ENCODE measurements around the gene MRPL37. TPM values are rescaled to one million over a fixed set of nuclear protein-coding genes. Genes with fewer than 3 reads are reported as not detected.

Gene MRPL37
- total and polyA plus RNA-seq, 4 donors, result 24.6 to 65.1 (median 57.8) TPM

- Histone ChIP-seq H3K27ac (ENCODE audit: low read depth, low read length) (no peak overlapping the region), H3K27me3 (ENCODE audit: control insufficient read depth, insufficient read depth, low read length) (no peaks in the 10 kb centered on the region), H3K9me3 (ENCODE audit: control insufficient read depth, insufficient read depth, low read length) (no peaks in the 10 kb centered on the region), H3K4me1 (ENCODE audit: control insufficient read depth, insufficient read depth, low read length) (peaks cover 20% of the 10 kb centered on the region), H3K4me3 (ENCODE audit: low read depth, low read length) (no peak overlapping the region), H3K36me3 (ENCODE audit: control insufficient read depth, insufficient read depth, low read length) (peaks cover 66% of the 10 kb centered on the region)
- DNase-seq (ENCODE audit: low read depth in 4 of 6, low spot score in 6 of 6), result no peak
- 43% methylated on average over 3 of the region's 4 CpGs for WGBS (ENCODE audit: insufficient coverage)
These were observed 45.5 kb downstream of the MRPL37 start for GRCh38 chr1:54245501-54245900.

GRCh38 chr1:54246116-54246721 is 46.3 kb downstream of the MRPL37 start:
- H3K4me1 ChIP-seq (ENCODE audit: control insufficient read depth, insufficient read depth, low read length), result peaks cover 25% of the 10 kb centered on the region
- H3K9me3 ChIP-seq (ENCODE audit: control insufficient read depth, insufficient read depth, low read length), result no peaks in the 10 kb centered on the region
- no peaks in the 10 kb centered on the region for H3K27me3 ChIP-seq (ENCODE audit: control insufficient read depth, insufficient read depth, low read length)
- no peak overlapping the region for H3K27ac ChIP-seq (ENCODE audit: low read depth, low read length)
- WGBS (ENCODE audit: insufficient coverage), result 72% methylated on average over 8 of the region's 10 CpGs
- H3K36me3 ChIP-seq (ENCODE audit: control insufficient read depth, insufficient read depth, low read length), result peaks cover 66% of the 10 kb centered on the region
- DNase-seq (ENCODE audit: low read depth in 4 of 6, low spot score in 6 of 6), result no peak
- no peak overlapping the region for H3K4me3 ChIP-seq (ENCODE audit: low read depth, low read length)

DNA sequence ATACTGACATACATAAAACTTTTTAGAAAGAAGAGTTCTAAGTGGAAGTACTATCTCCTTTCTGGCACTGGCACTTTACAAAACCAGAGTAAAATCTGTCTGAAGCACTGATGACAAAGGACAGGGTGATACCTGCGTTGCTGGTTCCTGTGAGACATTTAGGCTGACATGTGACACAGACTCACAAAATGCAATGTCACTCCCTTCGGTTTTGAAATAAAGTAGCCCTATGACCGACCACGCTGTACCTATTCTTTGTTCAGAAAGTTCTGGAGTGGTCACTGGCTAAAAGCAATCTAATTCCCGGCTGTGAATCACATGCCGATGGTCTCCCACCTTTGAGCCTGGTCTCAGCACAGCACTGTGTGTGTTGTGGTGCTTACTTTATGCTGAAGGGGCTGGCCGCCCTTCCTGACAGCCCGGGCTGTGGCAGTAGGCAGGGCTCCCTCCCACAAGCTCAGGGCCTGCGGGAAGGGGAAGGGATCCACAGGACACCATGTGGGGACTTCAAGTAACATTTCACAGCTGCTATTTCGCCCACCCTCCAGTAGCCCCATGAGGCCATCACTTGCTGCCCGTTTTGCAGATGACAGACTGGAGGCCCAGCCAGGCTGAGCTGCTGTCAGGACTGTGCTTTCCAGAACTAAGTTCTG is 48.0 kb downstream of the MRPL37 start:
- Histone ChIP-seq H3K4me3 (ENCODE audit: low read depth, low read length) (no peak overlapping the region), H3K27me3 (ENCODE audit: control insufficient read depth, insufficient read depth, low read length) (no peaks in the 10 kb centered on the region), H3K4me1 (ENCODE audit: control insufficient read depth, insufficient read depth, low read length) (peaks cover 25% of the 10 kb centered on the region), H3K27ac (ENCODE audit: low read depth, low read length) (no peak overlapping the region), H3K36me3 (ENCODE audit: control insufficient read depth, insufficient read depth, low read length) (peaks cover 65% of the 10 kb centered on the region), H3K9me3 (ENCODE audit: control insufficient read depth, insufficient read depth, low read length) (no peaks in the 10 kb centered on the region)
- no peak for DNase-seq (ENCODE audit: low read depth in 4 of 6, low spot score in 6 of 6)
- WGBS (ENCODE audit: insufficient coverage), result 90% methylated on average over 7 of the region's 11 CpGs

- H3K36me3 ChIP-seq (ENCODE audit: control insufficient read depth, insufficient read depth, low read length), result peaks cover 58% of the 10 kb centered on the region
- peaks cover 31% of the 10 kb centered on the region for H3K4me1 ChIP-seq (ENCODE audit: control insufficient read depth, insufficient read depth, low read length)
- H3K27me3 ChIP-seq (ENCODE audit: control insufficient read depth, insufficient read depth, low read length), result no peaks in the 10 kb centered on the region
- WGBS (ENCODE audit: insufficient coverage), result 74% methylated on average over 3 of the region's 4 CpGs
- no peak overlapping the region for H3K4me3 ChIP-seq (ENCODE audit: low read depth, low read length)
- no peaks in the 10 kb centered on the region for H3K9me3 ChIP-seq (ENCODE audit: control insufficient read depth, insufficient read depth, low read length)
- no peak for DNase-seq (ENCODE audit: low read depth in 4 of 6, low spot score in 6 of 6)
- H3K27ac ChIP-seq (ENCODE audit: low read depth, low read length), result no peak overlapping the region
These were observed 49.0 kb downstream of the MRPL37 start for GRCh38 chr1:54248966-54249365.

- Histone ChIP-seq H3K4me3 (ENCODE audit: low read depth, low read length) (no peak overlapping the region), H3K27me3 (ENCODE audit: control insufficient read depth, insufficient read depth, low read length) (no peaks in the 10 kb centered on the region), H3K9me3 (ENCODE audit: control insufficient read depth, insufficient read depth, low read length) (no peaks in the 10 kb centered on the region), H3K36me3 (ENCODE audit: control insufficient read depth, insufficient read depth, low read length) (peaks cover 61% of the 10 kb centered on the region), H3K4me1 (ENCODE audit: control insufficient read depth, insufficient read depth, low read length) (peaks cover 38% of the 10 kb centered on the region), H3K27ac (ENCODE audit: low read depth, low read length) (peak overlapping the region; percentile 25)
- no peak for DNase-seq (ENCODE audit: low read depth in 4 of 6, low spot score in 6 of 6)
- WGBS (ENCODE audit: insufficient coverage), result 100% methylated on average over 1 of the region's 9 CpGs
These were observed 50.0 kb downstream of the MRPL37 start for GRCh38 chr1:54249819-54250435.

DNA sequence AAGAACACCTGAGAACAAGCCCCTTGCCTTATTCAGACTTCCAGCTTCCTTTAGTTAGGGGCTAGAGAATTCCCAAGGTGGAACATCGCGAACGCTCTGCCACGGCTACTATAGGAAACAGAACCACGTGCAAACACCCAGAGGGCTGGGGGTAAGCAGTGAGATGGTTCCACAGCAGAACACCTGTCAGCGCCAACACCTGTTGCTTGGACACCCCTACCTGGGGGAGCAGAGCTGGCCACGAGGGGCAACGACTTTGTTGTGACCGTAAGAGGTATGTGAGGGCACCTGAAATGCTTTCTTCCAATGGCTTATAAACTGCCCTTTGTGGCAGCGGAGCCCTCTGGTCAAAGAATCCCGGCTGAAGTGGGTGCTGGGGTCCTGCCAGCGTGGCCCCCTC is 50.7 kb downstream of the MRPL37 start:
- peaks cover 33% of the 10 kb centered on the region for H3K4me1 ChIP-seq (ENCODE audit: control insufficient read depth, insufficient read depth, low read length)
- no peaks in the 10 kb centered on the region for H3K9me3 ChIP-seq (ENCODE audit: control insufficient read depth, insufficient read depth, low read length)
- no peak for DNase-seq (ENCODE audit: low read depth in 4 of 6, low spot score in 6 of 6)
- 85% methylated on average over 12 of the region's 12 CpGs for WGBS (ENCODE audit: insufficient coverage)
- H3K27ac ChIP-seq (ENCODE audit: low read depth, low read length), result no peak overlapping the region
- peaks cover 59% of the 10 kb centered on the region for H3K36me3 ChIP-seq (ENCODE audit: control insufficient read depth, insufficient read depth, low read length)
- no peaks in the 10 kb centered on the region for H3K27me3 ChIP-seq (ENCODE audit: control insufficient read depth, insufficient read depth, low read length)
- H3K4me3 ChIP-seq (ENCODE audit: low read depth, low read length), result no peak overlapping the region

DNA sequence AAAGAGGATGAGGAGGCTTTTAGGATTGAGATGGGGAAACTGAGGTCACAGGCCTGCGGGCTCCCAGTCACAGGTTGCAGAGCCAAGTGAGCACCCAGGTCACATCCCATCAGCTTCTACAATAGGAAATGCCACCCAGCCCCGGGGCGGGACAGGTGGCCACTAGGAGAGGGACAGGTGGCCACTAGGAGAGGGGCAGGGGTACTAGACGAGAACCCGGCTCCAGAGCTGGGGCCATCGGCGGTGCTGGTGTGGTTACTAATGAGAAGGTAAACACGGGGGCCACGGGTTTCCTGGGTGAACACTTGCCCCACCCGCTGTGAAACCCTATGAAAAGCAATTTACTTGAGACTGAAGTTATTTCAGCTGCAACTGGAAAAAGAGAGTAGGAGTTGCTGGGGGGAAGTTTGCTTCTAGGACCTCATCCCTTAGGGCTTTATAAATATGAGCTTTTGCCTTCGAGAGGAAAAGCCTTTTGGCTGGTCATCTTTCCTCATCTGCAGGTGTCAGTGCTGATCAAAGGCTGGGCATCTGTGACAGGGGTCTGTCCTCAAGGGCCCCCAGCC is 52.5 kb downstream of the MRPL37 start:
- Histone ChIP-seq H3K4me3 (ENCODE audit: low read depth, low read length) (no peak overlapping the region), H3K9me3 (ENCODE audit: control insufficient read depth, insufficient read depth, low read length) (no peaks in the 10 kb centered on the region), H3K27me3 (ENCODE audit: control insufficient read depth, insufficient read depth, low read length) (no peaks in the 10 kb centered on the region), H3K4me1 (ENCODE audit: control insufficient read depth, insufficient read depth, low read length) (peaks cover 35% of the 10 kb centered on the region), H3K36me3 (ENCODE audit: control insufficient read depth, insufficient read depth, low read length) (peaks cover 42% of the 10 kb centered on the region), H3K27ac (ENCODE audit: low read depth, low read length) (no peak overlapping the region)
- DNase-seq (ENCODE audit: low read depth in 4 of 6, low spot score in 6 of 6), result no peak
- 86% methylated on average over 10 of the region's 11 CpGs for WGBS (ENCODE audit: insufficient coverage)

- Histone ChIP-seq H3K36me3 (ENCODE audit: control insufficient read depth, insufficient read depth, low read length) (peaks cover 35% of the 10 kb centered on the region), H3K4me3 (ENCODE audit: low read depth, low read length) (no peak overlapping the region), H3K27me3 (ENCODE audit: control insufficient read depth, insufficient read depth, low read length) (no peaks in the 10 kb centered on the region), H3K9me3 (ENCODE audit: control insufficient read depth, insufficient read depth, low read length) (no peaks in the 10 kb centered on the region), H3K27ac (ENCODE audit: low read depth, low read length) (no peak overlapping the region), H3K4me1 (ENCODE audit: control insufficient read depth, insufficient read depth, low read length) (peaks cover 43% of the 10 kb centered on the region)
- 93% methylated on average over 4 of the region's 5 CpGs for WGBS (ENCODE audit: insufficient coverage)
- no peak for DNase-seq (ENCODE audit: low read depth in 4 of 6, low spot score in 6 of 6)
These were observed 53.5 kb downstream of the MRPL37 start for GRCh38 chr1:54253480-54253879.

GRCh38 chr1:54254055-54254454 is 54.1 kb downstream of the MRPL37 start:
- Histone ChIP-seq H3K27ac (ENCODE audit: low read depth, low read length) (no peak overlapping the region), H3K27me3 (ENCODE audit: control insufficient read depth, insufficient read depth, low read length) (no peaks in the 10 kb centered on the region), H3K9me3 (ENCODE audit: control insufficient read depth, insufficient read depth, low read length) (no peaks in the 10 kb centered on the region), H3K4me1 (ENCODE audit: control insufficient read depth, insufficient read depth, low read length) (peaks cover 48% of the 10 kb centered on the region), H3K4me3 (ENCODE audit: low read depth, low read length) (no peak overlapping the region), H3K36me3 (ENCODE audit: control insufficient read depth, insufficient read depth, low read length) (peaks cover 36% of the 10 kb centered on the region)
- no peak for DNase-seq (ENCODE audit: low read depth in 4 of 6, low spot score in 6 of 6)
- 53% methylated on average over 10 of the region's 10 CpGs for WGBS (ENCODE audit: insufficient coverage)
